ENCODE data around the gene SLC12A5.
"Not testable (repeated sequence)": the region's sequence is repeated elsewhere in the genome, so short reads cannot be mapped to it uniquely, and the experiment has no call there.

Gene SLC12A5

GRCh38 chr20:46089417-46090388, 60.7 kb downstream of the SLC12A5 start, which contains the start of gene NCOA5:
TSS of gene NCOA5 (minus strand) at chr20:46089962. CDS start at chr20:46079424, 10,538 bp downstream.
- in situ Hi-C loops (cut with MboI; ENCODE audit: low sequenced_read_pairs, unreplicated experiment): no loop called here
- peak; percentile 66 for TF ChIP-seq CTCF (IDR thresholded peaks at IDR 0.05; ENCODE audit: borderline replicate concordance, control extremely low read depth, extremely low read depth, insufficient read depth, missing control alignments)
- DNase-seq (ENCODE audit: low spot score): peak; percentile 96

- in situ Hi-C loops (cut with MboI; ENCODE audit: low sequenced_read_pairs, unreplicated experiment); DNase-seq (ENCODE audit: low spot score): not testable (repeated sequence)
These were observed 62.9 kb downstream of the SLC12A5 start for GRCh38 chr20:46091622-46092535.

- no peak for TF ChIP-seq CTCF (IDR thresholded peaks at IDR 0.05; ENCODE audit: borderline replicate concordance, control extremely low read depth, extremely low read depth, insufficient read depth, missing control alignments)
- in situ Hi-C loops (cut with MboI; ENCODE audit: low sequenced_read_pairs, unreplicated experiment): no loop called here
- DNase-seq (ENCODE audit: low spot score): no peak
These were observed 64.5 kb downstream of the SLC12A5 start for GRCh38 chr20:46093531-46093930.

- in situ Hi-C loops (cut with MboI; ENCODE audit: low sequenced_read_pairs, unreplicated experiment): no loop called here
- DNase-seq (ENCODE audit: low spot score): peak; percentile 43
- peak; percentile 42 for TF ChIP-seq CTCF (IDR thresholded peaks at IDR 0.05; ENCODE audit: borderline replicate concordance, control extremely low read depth, extremely low read depth, insufficient read depth, missing control alignments)
These were observed 70.7 kb downstream of the SLC12A5 start for GRCh38 chr20:46099491-46100287.

GRCh38 chr20:46100444-46100843, 71.4 kb downstream of the SLC12A5 start:
- in situ Hi-C loops (cut with MboI; ENCODE audit: low sequenced_read_pairs, unreplicated experiment): not testable (repeated sequence)

GRCh38 chr20:46100988-46101387, 72.0 kb downstream of the SLC12A5 start:
- in situ Hi-C loops (cut with MboI; ENCODE audit: low sequenced_read_pairs, unreplicated experiment): no loop called here
- DNase-seq (ENCODE audit: low spot score): no peak
- no peak for TF ChIP-seq CTCF (IDR thresholded peaks at IDR 0.05; ENCODE audit: borderline replicate concordance, control extremely low read depth, extremely low read depth, insufficient read depth, missing control alignments)

More at GRCh38 chr20:46100444-46100843, 71.4 kb downstream of the SLC12A5 start:
- DNase-seq (ENCODE audit: low spot score): not testable (repeated sequence)

- no peak for DNase-seq (ENCODE audit: low spot score)
- in situ Hi-C loops (cut with MboI; ENCODE audit: low sequenced_read_pairs, unreplicated experiment): no loop called here
- no peak for TF ChIP-seq CTCF (IDR thresholded peaks at IDR 0.05; ENCODE audit: borderline replicate concordance, control extremely low read depth, extremely low read depth, insufficient read depth, missing control alignments)
These were observed 72.9 kb downstream of the SLC12A5 start for GRCh38 chr20:46101957-46102356.
